CD1c-positive myeloid dendritic cell (primary cell): ENCODE measurements around the gene ADH7.
A peak's percentile ranks its signal among the peaks of the same experiment; 100 is the strongest.
"Not testable (repeated sequence)": the region's sequence is repeated elsewhere in the genome, so short reads cannot be mapped to it uniquely, and the experiment has no call there.

Source experiments
- DNase-seq: peaks from one replicate; pipeline ENCODE4 v3.0.0-alpha.2; 2016; ENCODE audit errors: extremely low spot score

ADH7 gene

DNA sequence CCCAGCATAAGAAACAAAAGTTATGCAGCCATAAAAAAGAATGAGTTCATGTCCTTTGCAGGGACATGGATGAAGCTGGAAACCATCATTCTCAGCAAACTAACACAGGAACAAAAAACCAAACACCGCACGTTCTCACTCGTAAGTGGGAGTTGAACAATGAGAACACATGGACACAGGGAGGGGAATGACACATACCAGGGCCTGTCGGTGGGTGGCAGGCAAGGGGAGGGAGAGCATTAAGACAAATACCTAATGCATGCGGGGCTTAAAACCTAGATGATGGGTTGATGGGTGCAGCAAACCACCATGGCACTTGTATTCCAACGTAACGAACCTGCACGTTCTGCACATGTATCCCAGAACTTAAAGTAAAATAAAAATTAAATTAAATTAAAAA is 19.4 kb downstream of the ADH7 start:
- not testable (repeated sequence) for DNase-seq

DNA sequence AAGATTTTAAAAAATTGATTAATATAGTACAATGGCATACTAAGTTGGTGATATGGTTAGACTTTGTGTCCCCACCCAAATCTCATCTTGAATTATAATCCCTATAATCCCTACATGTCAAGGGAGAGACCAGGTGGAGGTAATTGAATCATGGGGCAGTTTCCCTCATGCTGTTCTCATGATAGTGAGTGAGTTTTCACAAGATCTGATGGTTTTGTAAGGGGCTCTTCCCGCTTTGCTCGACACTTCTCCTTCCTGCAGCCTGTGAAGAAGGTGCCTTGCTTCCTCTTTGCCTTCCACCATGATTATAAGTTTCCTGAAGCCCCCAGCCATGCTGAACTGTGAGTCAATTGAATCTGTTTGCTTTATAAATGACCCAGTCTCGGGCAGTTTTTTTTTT is 20.2 kb downstream of the ADH7 start:
- not testable (repeated sequence) for DNase-seq

DNA sequence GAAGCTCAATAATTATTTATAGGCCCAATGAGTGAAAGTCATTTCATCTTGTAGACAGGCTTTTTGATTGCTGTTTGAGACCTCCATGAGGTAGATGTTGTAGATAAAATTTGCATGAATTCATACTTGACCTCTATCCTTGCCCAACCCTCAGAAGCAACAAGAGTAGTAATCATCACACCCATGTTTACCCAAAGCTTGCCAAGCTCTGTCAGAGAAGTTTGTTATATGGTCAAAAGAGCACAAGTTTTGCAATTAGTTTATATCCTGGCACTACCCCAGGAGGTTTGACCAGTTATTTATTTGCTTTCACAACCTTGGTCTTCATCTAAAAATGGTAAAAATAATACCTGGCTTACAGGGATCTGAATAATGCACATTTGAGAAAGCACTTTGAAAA is 20.7 kb downstream of the ADH7 start:
- no peak for DNase-seq

DNA sequence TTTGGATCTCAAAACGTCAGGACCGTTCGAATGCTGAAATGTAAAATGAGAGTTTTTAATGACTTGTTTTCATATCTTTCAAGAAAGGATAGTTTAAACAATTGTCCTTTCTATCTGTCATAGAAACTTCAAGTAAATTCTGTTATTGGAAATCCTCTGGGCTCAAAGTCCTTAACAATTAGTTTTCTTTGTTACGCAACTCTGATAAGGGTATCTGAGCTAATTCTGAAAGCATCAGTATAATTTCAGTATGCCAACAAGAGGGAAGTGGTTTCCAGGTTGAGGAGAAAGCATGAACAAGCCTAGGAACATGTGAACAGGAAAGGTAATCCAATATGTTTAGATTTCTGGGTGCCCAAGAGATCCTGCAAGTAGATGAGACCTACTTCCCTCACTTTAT is 22.0 kb downstream of the ADH7 start:
- no peak for DNase-seq

DNA sequence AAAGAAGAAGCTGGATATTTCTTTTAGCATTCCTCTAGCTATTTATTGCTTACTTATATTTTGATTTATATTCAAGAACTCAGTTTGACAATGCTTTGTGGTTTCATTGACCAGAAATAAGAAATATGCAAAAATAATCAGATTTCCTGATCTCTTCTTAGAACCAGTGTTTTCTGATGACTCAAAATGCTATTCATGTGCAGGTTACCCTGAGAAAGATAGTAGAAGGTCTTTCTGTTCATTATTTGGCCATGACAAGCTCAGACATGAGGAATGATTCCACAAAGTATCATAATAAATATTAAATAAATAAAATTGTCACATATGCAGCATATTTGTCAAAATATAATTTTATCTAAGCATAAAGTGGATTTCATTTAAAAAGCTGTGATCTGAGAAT is 24.1 kb downstream of the ADH7 start:
- DNase-seq, result no peak

DNA sequence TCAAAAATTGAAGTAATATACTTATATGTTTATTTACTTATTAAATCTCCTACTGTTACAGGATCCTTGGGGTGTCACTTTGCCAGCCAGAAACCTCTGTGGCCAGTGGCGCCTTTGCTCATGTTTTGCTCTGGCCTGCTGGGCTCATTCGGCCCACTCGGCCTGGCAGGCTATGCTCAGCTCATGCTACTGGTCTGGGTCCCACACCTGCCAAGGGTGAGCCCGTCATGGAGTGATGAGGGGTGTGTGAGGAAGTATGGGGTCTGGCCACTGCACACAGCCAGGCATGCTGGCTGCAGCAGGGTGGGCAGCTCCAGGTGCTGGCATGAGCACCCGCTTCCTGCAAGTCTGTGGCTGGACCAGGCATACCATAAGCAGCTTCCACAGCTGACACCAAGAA is 25.1 kb downstream of the ADH7 start:
- DNase-seq, result no peak

DNA sequence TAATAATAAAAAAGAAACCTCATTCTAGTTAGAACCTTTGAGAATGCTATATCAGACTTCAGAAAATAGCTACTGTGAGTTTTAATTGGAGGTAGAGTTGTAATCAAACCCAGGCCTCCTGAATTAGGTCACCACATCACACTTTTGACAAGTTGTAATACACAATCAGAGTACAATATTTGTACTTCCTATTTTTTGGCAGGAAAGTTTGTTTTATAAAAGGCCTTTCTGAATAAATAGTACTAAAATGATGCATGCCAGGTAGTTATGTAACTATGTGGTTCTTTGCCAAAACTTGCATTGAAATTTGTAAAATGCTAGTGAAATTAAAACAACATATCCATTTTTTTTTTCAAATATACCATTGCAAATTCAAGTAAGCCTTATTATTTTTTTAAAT is 26.8 kb downstream of the ADH7 start:
- no peak for DNase-seq

DNA sequence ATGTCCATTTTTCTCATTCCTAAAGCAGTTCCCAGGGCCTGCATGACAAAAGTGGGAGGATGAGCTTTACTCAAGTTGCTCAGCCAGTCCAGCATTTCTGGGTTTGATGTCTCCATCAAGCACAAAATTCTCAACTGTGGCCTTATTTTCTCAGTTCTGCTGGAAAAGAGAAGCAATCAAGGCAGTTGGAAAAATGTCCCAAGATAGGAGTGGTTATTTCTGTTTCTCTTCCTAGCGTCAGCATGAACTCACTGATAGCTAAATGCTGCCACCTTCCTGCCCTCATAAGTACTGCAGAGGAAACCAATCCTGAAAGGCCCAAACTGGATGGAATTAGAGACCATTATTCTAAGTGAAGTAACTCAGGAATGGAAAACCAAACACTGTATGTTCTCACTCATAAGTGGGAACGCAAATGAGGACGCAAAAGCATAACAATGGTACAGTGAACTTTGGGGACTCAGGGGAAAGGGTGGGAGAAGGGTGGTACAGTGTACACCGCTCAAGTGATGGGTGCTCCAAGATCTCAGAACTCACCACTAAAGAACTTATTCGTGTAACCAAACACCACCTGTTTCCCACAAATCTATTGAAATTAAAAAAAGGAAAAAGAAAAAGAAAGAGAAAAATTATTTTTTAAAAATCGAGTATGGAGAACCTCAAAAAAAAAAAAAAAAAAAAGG is 29.6 kb downstream of the ADH7 start:
- peak; percentile 73 for DNase-seq

DNA sequence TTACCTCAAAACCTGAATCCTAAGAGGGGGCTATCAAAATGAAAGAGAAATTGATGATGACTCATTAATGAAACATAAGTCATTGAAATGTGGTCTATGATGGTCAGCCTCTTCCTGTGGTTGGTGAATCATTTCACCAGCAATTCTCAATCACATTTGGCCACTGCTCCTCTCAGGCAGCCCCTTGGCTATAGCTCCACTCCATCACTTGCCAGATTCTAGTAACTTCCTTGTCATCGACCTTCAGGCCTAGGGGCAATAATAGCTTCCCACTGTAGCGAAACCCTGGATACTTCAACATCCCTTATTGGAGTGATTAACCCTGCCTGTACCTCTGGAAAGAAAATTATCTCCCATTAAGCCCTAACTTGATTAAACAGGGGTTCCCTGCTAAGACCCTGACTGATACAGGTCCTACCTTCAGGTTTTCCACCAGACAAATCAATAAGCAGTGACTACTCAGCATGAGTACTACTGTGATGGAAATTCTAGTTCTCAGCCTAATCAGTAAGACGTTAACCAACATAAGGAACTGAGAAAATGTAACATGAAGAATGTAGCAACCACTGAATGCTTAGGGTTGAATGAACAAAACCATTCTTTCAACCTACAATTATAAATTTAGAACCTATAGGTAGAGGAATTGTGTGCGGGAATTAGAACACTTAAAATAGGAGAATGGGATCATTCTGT is 30.4 kb downstream of the ADH7 start:
- DNase-seq, result no peak

DNA sequence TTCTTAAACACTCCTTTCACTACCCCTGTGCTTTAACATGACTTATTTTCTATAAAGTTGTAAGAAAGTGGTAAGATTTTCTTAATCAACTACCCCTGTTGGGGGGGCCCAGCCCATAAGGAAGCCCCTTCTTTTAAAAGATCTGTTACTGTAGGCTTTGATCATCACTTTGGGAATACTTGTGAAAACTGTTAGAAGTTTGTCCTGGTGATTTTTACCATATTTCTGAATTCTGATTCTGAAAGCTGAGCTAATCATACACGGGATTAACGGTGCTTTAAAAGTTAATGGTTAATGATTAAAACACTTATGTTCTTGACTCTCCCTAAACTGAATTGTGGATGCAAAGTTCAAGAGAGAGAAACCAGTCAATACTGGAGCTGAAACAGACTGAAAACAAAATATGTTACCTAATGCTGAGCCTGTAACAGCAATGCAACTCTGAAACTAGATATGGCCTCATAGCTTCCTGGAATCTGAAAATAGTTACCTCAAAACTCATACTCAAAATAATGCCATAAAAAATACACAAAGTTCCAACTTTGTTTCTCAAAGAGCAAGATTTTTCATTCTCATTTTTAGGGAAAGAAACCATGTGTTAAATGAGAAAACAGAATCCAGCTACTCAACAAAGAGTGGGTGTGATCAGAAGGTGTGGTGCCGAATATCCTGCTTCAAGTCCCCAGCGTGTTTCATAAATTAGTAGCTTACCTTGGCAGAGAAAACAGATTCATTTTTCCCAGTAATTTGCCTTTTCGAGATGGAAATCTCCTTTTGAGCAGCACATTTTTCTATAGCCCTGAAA is 31.6 kb downstream of the ADH7 start:
- no peak for DNase-seq

DNA sequence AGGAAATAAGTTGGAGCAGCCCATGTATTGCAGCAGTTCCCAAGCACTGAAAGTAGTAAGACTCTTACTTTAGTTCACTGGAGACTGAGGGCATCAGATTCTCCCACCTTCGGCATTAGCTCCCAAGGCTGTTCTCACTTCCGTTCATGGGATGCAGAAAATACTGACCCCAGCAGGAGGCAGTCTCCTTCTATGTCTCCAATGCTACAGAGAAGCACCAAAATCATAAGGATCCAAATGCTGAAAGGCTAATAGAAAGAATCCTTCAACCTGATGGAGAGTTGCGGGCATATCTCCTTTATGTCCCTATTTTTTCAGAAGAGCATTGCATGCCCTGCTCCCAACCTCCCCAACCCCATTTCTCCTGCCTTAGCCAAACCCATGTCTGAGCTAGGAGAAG is 32.4 kb downstream of the ADH7 start:
- DNase-seq, result no peak

DNA sequence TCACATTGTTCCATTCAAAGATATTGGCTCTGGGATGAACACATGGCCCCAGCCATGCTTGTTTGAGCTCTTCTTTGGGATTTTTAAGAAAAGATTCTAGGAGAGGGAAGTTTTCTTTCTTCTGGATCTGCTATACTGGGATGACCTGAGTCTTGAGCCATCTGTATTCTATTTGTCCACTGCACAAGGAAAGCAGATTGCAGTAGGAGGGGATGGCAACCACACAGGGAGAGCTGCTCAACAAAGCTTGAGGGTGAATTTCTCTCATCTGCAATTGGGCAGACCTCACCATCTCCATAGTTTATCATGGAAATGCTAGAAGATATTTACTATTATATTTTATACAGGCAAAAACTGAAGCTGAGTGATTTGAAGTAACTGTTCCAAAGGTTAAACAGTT is 34.3 kb downstream of the ADH7 start:
- no peak for DNase-seq

DNA sequence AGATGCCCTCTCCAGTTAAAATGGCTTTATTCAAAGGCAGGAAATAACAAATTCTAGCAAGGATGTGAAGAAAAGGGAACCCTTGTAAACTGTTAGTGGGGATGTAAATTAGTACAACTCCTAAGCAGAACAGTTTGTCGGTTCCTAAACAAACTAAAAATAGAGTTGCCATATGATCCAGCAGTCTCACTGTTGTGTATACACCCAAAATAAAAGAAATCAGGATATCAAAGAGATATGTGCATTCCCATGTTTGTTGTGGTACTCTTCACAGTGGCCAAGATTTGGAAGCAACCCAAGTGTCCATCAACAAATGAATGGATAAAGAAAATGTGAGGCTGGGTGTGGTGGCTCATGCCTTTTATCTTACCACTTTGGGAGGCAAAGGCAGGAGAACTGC is 36.1 kb downstream of the ADH7 start:
- DNase-seq, result no peak

DNA sequence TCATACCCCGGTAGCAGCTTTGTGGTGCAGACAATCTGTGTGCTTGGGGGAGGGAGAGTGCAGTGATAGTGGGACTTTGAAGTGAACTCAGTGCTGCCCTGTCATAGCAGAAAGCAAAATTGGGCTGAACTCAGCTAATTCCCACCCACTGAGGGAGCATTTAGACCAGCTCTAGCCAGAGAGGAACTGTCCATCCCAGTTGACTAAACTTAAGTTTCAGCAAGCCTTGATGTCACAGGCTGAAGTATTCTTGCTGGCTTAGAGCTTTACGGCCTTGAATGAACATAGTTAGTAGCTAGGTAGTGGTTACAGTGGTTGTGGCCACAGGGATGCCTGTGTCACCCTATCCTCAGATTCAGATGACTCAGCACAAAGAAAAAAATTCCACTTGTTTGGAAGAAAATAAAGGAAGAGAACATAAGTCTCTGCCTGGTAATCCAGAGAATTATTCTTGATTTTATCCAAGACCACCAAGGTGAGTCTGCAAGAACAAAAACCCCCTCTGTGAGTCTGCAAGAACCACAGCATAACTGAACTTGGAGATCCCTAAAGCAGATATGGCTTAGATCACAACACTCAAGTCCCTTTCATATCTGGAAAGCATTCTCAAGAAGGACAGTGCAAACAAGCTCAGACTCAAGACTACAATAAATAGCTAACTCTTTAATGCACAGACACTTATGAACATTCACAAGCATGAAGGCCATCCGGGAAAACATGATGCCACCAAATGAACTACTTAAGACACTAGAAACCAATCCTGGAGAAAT is 39.4 kb downstream of the ADH7 start:
- no peak for DNase-seq

DNA sequence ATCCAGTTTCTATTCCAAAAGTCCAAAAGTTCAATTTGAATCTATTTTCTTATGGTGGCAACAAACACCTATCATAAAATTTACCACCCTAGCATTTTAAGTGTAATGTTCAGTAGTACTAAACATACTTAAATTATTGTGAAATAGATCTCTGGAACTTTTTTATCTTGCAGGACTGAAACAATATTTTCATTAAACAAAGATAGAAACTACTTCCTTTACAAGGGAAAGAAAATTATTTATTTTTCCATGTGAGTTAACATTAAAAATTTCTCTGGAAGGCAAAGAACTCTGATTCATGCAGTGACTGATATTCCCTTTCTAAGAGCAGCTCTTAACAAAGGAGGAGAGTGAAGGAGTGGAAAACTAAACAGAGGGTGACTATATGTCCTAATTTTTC is 40.2 kb downstream of the ADH7 start:
- no peak for DNase-seq

DNA sequence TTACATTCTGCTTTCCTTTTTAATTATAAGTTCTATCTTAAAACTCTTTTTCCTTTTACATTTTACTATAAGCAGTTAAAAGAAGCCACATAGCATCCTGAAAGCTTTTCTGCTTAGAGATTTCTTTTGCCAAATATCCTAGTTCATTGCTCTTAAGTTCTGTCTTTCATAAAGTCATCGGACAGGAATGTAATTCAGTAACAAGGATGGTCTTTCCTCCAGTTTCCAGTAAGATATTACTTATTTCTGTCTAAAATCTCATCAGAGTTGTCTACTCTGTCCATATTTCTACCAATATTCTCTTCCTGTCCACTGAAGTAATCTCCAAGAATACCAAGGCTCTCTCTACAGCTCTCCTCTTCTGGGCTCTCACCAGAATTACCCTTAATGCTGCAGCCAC is 45.1 kb downstream of the ADH7 start:
- no peak for DNase-seq

DNA sequence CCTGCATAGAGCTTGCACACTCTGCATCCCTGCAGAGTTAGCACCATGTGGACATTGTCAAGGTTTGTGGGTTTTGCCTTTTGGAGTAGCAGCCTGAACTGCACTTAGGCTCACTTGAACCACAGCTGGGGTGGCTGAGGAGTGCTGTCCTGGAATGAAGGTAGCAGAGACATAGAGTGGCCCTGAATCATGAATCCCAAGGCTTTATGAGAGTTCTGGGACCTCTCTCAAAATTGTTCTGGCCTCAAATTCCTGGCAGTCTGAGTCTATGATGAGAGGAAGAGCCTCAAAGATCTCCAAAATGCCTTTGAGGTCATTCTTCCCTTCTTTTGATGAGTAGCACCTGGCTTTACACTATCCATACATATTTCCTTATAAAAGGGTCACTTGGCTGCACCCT is 45.5 kb downstream of the ADH7 start:
- no peak for DNase-seq

DNA sequence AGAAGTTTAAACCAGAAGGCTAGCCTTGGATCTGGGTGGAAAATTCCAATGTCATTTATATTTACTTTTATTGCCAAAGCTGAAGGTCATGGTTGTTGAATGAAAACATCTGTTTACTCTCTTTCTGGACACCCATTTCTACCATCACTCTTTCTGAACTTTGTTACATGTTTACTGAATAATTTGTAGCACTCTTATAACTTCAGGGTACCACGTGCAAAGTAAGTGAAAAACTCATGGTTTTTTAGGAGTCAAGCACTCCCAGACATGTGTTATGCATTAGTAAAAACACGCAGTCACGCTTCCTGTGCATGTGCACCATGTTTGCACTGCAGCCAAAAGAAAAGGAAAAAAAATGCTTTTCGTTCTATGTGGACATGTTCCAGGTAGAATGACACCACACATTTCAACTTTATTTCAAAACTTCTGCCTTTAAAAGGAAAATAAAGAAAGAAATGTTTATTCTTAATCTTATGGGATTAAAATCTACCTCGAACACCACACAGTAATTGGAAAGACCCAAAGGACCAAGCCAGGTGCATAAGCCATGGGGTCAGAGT is 51.2 kb downstream of the ADH7 start:
- DNase-seq, result no peak

DNA sequence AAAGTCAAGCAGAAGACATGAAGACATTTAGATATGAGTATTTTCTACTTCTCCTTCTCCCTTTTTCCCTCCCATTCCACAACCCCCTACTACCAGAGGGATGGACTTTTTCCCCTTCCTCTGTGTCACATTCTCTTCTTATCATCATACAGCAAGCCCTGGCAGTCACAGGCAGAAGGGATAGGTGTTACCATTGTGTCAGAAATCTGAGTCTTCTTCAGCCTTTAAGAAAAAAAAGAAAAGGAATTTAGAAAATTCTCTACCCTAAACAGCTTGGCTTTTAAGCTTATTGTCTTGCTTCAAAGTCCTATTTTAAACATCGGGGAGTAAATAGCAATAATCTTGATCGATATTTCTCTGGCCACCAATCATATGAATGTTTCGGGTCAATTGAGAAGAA is 51.7 kb downstream of the ADH7 start:
- DNase-seq, result no peak

DNA sequence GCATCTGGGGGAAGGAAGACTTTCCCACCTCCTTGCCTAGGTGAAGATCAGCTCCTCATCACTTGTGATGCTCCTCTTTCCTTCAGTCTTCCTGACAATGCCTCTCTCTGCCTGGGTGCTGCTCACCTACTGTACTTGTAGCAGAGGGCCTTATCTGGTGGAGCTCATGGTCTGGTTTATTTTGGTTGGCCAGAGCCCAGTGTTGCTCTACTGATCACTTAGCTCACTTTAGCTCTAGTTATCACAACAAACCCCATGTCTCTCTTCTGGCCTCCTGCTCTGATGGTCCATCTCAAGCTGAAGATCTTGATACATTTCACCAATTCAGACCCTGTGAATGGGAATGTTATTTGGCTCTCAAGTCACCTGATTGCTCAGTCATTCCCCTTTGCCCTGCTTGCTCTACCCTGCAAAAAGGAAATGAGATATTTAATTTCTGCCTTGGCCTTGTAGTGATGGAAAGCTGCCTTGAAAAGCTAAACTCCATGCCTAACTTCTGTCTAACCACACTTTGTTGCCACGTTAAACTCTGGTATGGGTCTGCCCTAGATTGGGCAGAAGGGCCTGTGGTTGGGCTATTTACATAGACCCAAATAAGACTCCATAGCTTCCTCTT is 52.3 kb downstream of the ADH7 start:
- DNase-seq, result no peak

DNA sequence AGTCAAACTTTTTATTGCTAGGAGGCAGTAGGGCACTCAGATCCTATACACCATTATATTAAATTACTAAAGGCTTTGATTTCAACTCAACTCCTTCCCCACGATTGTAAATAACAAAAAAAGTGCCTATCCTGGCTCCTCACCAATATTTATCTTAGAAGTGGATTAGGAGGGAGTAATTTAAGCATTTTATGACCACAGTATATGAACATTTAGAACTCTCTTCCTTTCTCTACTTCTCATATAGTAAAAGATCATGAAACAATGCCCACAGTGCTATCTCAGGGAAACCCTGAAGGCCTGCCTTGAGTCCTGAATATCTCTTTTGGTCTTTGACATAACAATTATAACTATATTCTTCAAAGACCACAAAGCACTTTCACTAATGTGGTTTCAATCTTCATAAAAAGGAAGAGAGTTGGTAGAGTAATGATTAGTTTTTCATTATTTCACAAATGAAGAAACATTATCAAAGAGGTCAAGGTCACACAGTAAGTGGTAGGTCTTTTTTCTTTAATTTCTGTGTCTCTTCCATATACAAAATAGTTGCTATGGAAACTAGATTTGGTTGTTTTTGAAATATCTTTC is 53.5 kb downstream of the ADH7 start:
- no peak for DNase-seq
